Hepatocyte (in vitro differentiated cells): ENCODE measurements around the gene ITGA7. TPM values are rescaled to one million over a fixed set of nuclear protein-coding genes. Genes with fewer than 3 reads are reported as not detected.

ENCODE experiments used
- DNase-seq: peaks from one replicate; pipeline ENCODE4 v3.0.0-alpha.2; 2016; ENCODE audit warnings: low spot score
- H2AFZ ChIP-seq: fragments of 200-600 bp; sonication (generic); 2 replicates; pipeline ENCODE4 v1.6.0; 2016; ENCODE audit warnings: antibody characterized with exemption, mild to moderate bottlenecking
- H3K27ac ChIP-seq: fragments of 200-600 bp; sonication (generic); 2 replicates; pipeline ENCODE4 v1.5.1; 2016; ENCODE audit warnings: mild to moderate bottlenecking
- H3K27me3 ChIP-seq: fragments of 200-600 bp; sonication (generic); 2 replicates; pipeline ENCODE4 v1.6.1; 2016
- H3K36me3 ChIP-seq: fragments of 200-600 bp; sonication (generic); replicated peaks from 2 replicates; pipeline ENCODE4 v1.5.1; 2016; ENCODE audit warnings: low read depth; ENCODE audit not compliant: insufficient read depth
- H3K4me1 ChIP-seq: fragments of 200-600 bp; sonication (generic); 2 replicates; pipeline ENCODE4 v1.5.1; 2016; ENCODE audit warnings: mild to moderate bottlenecking, moderate library complexity; ENCODE audit not compliant: insufficient read depth
- H3K4me2 ChIP-seq: fragments of 200-600 bp; sonication (generic); 2 replicates; pipeline ENCODE4 v1.6.0; 2016
- H3K4me3 ChIP-seq: fragments of 200-600 bp; sonication (generic); 2 replicates; pipeline ENCODE4 v1.5.1; 2016; ENCODE audit warnings: mild to moderate bottlenecking
- H3K79me2 ChIP-seq: fragments of 200-600 bp; sonication (generic); 2 replicates; pipeline ENCODE4 v1.6.0; 2017; ENCODE audit warnings: mild to moderate bottlenecking
- H3K9me2 ChIP-seq: fragments of 200-600 bp; sonication (generic); replicated peaks from 2 replicates; pipeline ENCODE4 v1.6.0; 2017; ENCODE audit warnings: mild to moderate bottlenecking; ENCODE audit not compliant: insufficient read depth
- H3K9me3 ChIP-seq: fragments of 200-600 bp; sonication (generic); 2 replicates; pipeline ENCODE4 v1.5.1; 2016; ENCODE audit warnings: low read depth, mild to moderate bottlenecking
- H4K20me1 ChIP-seq: fragments of 200-600 bp; sonication (generic); 2 replicates; pipeline ENCODE4 v1.6.0; 2016; ENCODE audit warnings: mild to moderate bottlenecking; ENCODE audit not compliant: insufficient read depth, poor library complexity, severe bottlenecking
- EZH2 ChIP-seq: fragments of 200-600 bp; sonication (generic); IDR thresholded peaks from 2 replicates; pipeline ENCODE4 v1.6.1; 2016; ENCODE audit warnings: antibody characterized with exemption, mild to moderate bottlenecking, borderline replicate concordance
- EZH2phosphoT487 ChIP-seq: fragments of 200-600 bp; sonication (generic); IDR thresholded peaks from one replicate; pipeline ENCODE4 v1.6.1; 2018; ENCODE audit warnings: antibody characterized with exemption, mild to moderate bottlenecking, low read depth, moderate library complexity; ENCODE audit not compliant: unreplicated experiment, severe bottlenecking
- WGBS: methylation state at CpG from one replicate; pipeline ENCODE4 v1.1.6; 2016; ENCODE audit warnings: low lambda C conversion rate; ENCODE audit errors: missing lambda C conversion rate; 5-methylcytosine and 5-hydroxymethylcytosine counted together
- polyA plus RNA-seq: library from polyadenylated mRNA; unstranded; fragments of >200 nt; fragmentation: Nextera tagmentation; extraction: Ambion mirVana; gene quantifications from 2 replicates; pipeline ENCODE4 v1.2.1, GENCODE V29; 2016
- total RNA-seq: library from RNA; depleted of rRNA; stranded (reverse); fragments of >200 nt; gene quantifications from 2 replicates; pipeline ENCODE4 v1.2.3, GENCODE V29; 2014
- TF ChIP-seq, protein P1 (sequence below): fragments of 200-600 bp; sonication (generic); IDR thresholded peaks from 2 replicates; pipeline ENCODE4 v1.5.1; 2016; ENCODE audit warnings: antibody characterized with exemption, mild to moderate bottlenecking; ENCODE audit not compliant: poor library complexity

ITGA7 gene
- total and polyA plus RNA-seq, 2 experiments from 2014 or later, result 15.2 to 22.8 TPM

DNA sequence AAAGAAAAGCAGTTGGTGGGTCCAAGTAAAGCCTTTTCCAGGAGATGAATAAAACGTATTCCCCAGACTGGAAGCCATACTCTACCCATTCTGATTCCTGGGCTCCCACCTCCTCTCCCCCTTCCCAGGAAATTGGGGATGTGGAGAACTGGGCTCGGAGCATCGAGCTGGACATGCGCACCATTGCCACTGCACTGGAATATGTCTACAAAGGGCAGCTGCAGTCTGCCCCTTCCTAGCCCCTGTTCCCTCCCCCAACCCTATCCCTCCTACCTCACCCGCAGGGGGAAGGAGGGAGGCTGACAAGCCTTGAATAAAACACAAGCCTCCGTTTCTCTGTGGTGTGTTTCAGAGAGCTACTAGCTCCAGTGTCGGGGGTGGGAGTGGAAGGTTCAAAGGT, 11.7 kb upstream of the ITGA7 start:
- no peak overlapping the region for H3K4me3 ChIP-seq
- H2AFZ ChIP-seq, result no peak overlapping the region
- no peaks in the 10 kb centered on the region for H3K27me3 ChIP-seq
- 81% methylated on average over 7 of the region's 7 CpGs for WGBS
- TF ChIP-seq EZH2phosphoT487 (no peak), EZH2 (no peak)
- TF ChIP-seq, protein P1, sequence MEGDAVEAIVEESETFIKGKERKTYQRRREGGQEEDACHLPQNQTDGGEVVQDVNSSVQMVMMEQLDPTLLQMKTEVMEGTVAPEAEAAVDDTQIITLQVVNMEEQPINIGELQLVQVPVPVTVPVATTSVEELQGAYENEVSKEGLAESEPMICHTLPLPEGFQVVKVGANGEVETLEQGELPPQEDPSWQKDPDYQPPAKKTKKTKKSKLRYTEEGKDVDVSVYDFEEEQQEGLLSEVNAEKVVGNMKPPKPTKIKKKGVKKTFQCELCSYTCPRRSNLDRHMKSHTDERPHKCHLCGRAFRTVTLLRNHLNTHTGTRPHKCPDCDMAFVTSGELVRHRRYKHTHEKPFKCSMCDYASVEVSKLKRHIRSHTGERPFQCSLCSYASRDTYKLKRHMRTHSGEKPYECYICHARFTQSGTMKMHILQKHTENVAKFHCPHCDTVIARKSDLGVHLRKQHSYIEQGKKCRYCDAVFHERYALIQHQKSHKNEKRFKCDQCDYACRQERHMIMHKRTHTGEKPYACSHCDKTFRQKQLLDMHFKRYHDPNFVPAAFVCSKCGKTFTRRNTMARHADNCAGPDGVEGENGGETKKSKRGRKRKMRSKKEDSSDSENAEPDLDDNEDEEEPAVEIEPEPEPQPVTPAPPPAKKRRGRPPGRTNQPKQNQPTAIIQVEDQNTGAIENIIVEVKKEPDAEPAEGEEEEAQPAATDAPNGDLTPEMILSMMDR, result no peak
- H3K27ac ChIP-seq, result peak overlapping the region; percentile 84
- H3K36me3 ChIP-seq, result no peaks in the 10 kb centered on the region
- no peaks in the 10 kb centered on the region for H3K9me3 ChIP-seq
- no peak for DNase-seq
- H3K4me1 ChIP-seq, result peaks cover 30% of the 10 kb centered on the region
- H3K4me2 ChIP-seq, result peak overlapping the region; percentile 36
- H3K79me2 ChIP-seq, result peaks cover 40% of the 10 kb centered on the region
- H3K9me2 ChIP-seq, result no peaks in the 10 kb centered on the region
- no peaks in the 10 kb centered on the region for H4K20me1 ChIP-seq

DNA sequence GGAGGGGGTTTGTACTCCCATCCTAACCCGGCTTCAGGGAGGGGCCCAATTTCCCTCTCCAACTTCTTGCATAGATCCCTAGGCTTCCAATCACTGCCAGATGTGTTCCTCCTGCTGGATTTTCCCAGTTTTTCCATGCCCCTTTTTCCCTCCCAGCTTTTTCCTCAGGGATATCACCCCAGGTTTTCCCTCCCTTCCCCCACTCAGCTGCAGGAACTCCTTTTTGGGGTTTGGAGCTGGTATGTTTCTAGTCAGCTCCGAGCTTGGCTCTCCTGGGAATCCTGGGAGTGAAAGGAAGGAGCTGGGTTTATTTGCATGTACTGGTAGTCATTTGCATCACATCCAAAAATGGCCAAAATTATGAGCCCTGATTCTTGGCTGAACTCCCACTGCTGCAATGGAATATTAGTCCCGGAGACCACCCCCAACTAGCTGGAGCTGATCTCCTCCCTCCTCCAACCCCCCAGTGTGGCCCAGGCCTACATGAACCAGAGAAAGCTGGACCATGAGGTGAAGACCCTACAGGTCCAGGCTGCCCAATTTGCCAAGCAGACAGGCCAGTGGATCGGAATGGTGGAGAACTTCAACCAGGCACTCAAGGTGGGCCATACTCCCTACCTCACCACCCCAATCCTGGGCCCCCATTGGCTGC, 11.0 kb upstream of the ITGA7 start:
- no peaks in the 10 kb centered on the region for H3K9me3 ChIP-seq
- no peak for DNase-seq
- peaks cover 30% of the 10 kb centered on the region for H3K4me1 ChIP-seq
- H3K4me3 ChIP-seq, result no peak overlapping the region
- H4K20me1 ChIP-seq, result no peaks in the 10 kb centered on the region
- H3K4me2 ChIP-seq, result no peak overlapping the region
- peak overlapping the region; percentile 84 for H3K27ac ChIP-seq
- no peaks in the 10 kb centered on the region for H3K36me3 ChIP-seq
- WGBS, result 83% methylated on average over 4 of the region's 4 CpGs
- peaks cover 38% of the 10 kb centered on the region for H3K79me2 ChIP-seq
- H3K9me2 ChIP-seq, result no peaks in the 10 kb centered on the region
- no peak overlapping the region for H2AFZ ChIP-seq
- no peak for TF ChIP-seq EZH2phosphoT487
- TF ChIP-seq EZH2, result no peak
- TF ChIP-seq, protein P1, result no peak
- H3K27me3 ChIP-seq, result no peaks in the 10 kb centered on the region

DNA sequence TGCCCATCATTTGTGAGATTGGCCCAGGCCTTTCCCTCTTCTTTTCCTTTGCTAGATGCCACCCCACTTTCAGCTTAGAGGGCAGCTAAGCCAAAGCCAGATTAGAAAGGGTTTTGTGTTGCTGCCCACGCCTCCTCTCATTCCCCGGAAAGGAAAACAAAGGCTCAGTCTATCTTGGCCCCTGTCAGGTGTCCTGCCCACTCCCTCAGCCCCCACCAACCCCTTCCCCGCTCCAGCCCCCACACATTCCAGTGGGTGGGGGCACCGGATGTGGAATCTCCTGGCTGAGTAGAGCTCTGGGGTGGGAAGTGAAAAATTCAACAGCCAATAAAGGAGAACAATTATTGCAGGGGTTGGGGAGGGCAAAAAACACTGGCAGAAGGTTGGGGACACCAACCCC, 10.3 kb upstream of the ITGA7 start:
- no peak for DNase-seq
- peak overlapping the region; percentile 39 for H3K4me2 ChIP-seq
- peaks cover 38% of the 10 kb centered on the region for H3K79me2 ChIP-seq
- H3K27ac ChIP-seq, result no peak overlapping the region
- 38% methylated on average over 4 of the region's 4 CpGs for WGBS
- H3K9me2 ChIP-seq, result no peaks in the 10 kb centered on the region
- no peaks in the 10 kb centered on the region for H4K20me1 ChIP-seq
- peaks cover 30% of the 10 kb centered on the region for H3K4me1 ChIP-seq
- TF ChIP-seq, protein P1, result no peak
- TF ChIP-seq EZH2 (no peak), EZH2phosphoT487 (no peak)
- no peak overlapping the region for H2AFZ ChIP-seq
- H3K36me3 ChIP-seq, result no peaks in the 10 kb centered on the region
- no peaks in the 10 kb centered on the region for H3K27me3 ChIP-seq
- H3K9me3 ChIP-seq, result no peaks in the 10 kb centered on the region
- H3K4me3 ChIP-seq, result no peak overlapping the region
